HepG2 (cell line): ENCODE measurements around the gene THADA. TPM values are rescaled to one million over a fixed set of nuclear protein-coding genes. Genes with fewer than 3 reads are reported as not detected.

Source experiments
- AHDC1 ChIP-seq: sonication (generic); formaldehyde crosslinking; IDR thresholded peaks from 2 replicates; pipeline ENCODE4 v1.5.1; 2020; ENCODE audit warnings: mild to moderate bottlenecking, missing genetic modification reagents, borderline replicate concordance
- CENPX ChIP-seq: sonication (generic); formaldehyde crosslinking; IDR thresholded peaks from 2 replicates; pipeline ENCODE4 v1.9.0; 2021; ENCODE audit warnings: mild to moderate bottlenecking, missing genetic modification reagents, moderate library complexity
- DMTF1 ChIP-seq: sonication (generic); formaldehyde crosslinking; IDR thresholded peaks from 2 replicates; pipeline ENCODE4 v1.4.0; 2020; ENCODE audit warnings: mild to moderate bottlenecking, missing genetic modification reagents
- HMGXB3 ChIP-seq: sonication (generic); formaldehyde crosslinking; IDR thresholded peaks from 2 replicates; pipeline ENCODE4 v1.4.0; 2020; ENCODE audit warnings: missing genetic modification reagents, borderline replicate concordance
- MAFF ChIP-seq: IDR thresholded peaks from 2 replicates; pipeline ENCODE4 v1.6.1; 2011; ENCODE audit warnings: low read depth, low read length, improper control_type of control experiment
- NFRKB ChIP-seq: fragments of 450-650 bp; IDR thresholded peaks from 2 replicates; pipeline ENCODE4 v1.6.1; 2017
- RFXANK ChIP-seq: IDR thresholded peaks from 2 replicates; pipeline ENCODE4 v1.6.1; 2016
- TBX2 ChIP-seq: sonication (generic); formaldehyde crosslinking; IDR thresholded peaks from 2 replicates; pipeline ENCODE4 v1.5.0; 2020; ENCODE audit warnings: missing genetic modification reagents, mild to moderate bottlenecking, borderline replicate concordance
- THAP11 ChIP-seq: IDR thresholded peaks from 2 replicates; pipeline ENCODE4 v1.6.1; 2016; ENCODE audit warnings: missing biosample characterization, missing genetic modification reagents
- ZBTB42 ChIP-seq: sonication (generic); formaldehyde crosslinking; IDR thresholded peaks from 2 replicates; pipeline ENCODE4 v1.5.0; 2020; ENCODE audit warnings: mild to moderate bottlenecking, missing genetic modification reagents
- ZNF274 ChIP-seq: sonication (generic); formaldehyde crosslinking; IDR thresholded peaks from 2 replicates; pipeline ENCODE4 v1.5.1; 2020; ENCODE audit warnings: mild to moderate bottlenecking, missing genetic modification reagents
- ZNF354B ChIP-seq: sonication (generic); formaldehyde crosslinking; IDR thresholded peaks from 2 replicates; pipeline ENCODE4 v1.8.0; 2022; ENCODE audit warnings: mild to moderate bottlenecking, missing genetic modification reagents
- ZNF614 ChIP-seq: IDR thresholded peaks from 2 replicates; pipeline ENCODE4 v1.6.1; 2018; ENCODE audit warnings: missing biosample characterization, missing genetic modification reagents, inconsistent platforms, borderline replicate concordance
- ZNF720 ChIP-seq: sonication (generic); formaldehyde crosslinking; IDR thresholded peaks from 2 replicates; pipeline ENCODE4 v1.4.0; 2020; ENCODE audit warnings: missing genetic modification reagents
- ZSCAN29 ChIP-seq: sonication (generic); formaldehyde crosslinking; conservative IDR thresholded peaks from 2 replicates; pipeline ENCODE4 v1.4.0; 2020; ENCODE audit warnings: mild to moderate bottlenecking, missing genetic modification reagents
- polyA plus RNA-seq, 8 experiments: library from polyadenylated mRNA; depleted of rRNA in 3 of 8; stranded (reverse) in 7 of 8; unstranded in 1 of 8; fragments of >200 nt; fragmentation: Illumina TruSeq in 4 of 8; extraction: Trizol in 4 of 8; gene quantifications; 2 replicates each; pipeline versions ENCODE4 v1.2.1 to v1.2.3, GENCODE V29; 2011 to 2016; ENCODE audit warnings: low read depth in 4 of 8, missing spikeins in 1 of 8, mixed read lengths in 1 of 8; ENCODE audit not compliant: insufficient read depth in 1 of 8
- total RNA-seq, 5 experiments: library from RNA; depleted of rRNA; stranded (reverse); fragments of >200 nt; fragmentation: Illumina TruSeq; extraction: Trizol; gene quantifications; 2 replicates each; pipeline ENCODE4 v1.2.3, GENCODE V29; 2016; ENCODE audit warnings: low read depth in 1 of 5
- TF ChIP-seq, protein P1 (sequence below): sonication (generic); formaldehyde crosslinking; IDR thresholded peaks from 2 replicates; pipeline ENCODE4 v1.9.0; 2021; ENCODE audit warnings: missing genetic modification reagents, borderline replicate concordance

THADA gene
- total and polyA plus RNA-seq, 2 of the 13 experiments (the other 11 are each of a cell fraction or from before 2014, with no cell fraction given) = 12.7 to 21.7 TPM

DNA sequence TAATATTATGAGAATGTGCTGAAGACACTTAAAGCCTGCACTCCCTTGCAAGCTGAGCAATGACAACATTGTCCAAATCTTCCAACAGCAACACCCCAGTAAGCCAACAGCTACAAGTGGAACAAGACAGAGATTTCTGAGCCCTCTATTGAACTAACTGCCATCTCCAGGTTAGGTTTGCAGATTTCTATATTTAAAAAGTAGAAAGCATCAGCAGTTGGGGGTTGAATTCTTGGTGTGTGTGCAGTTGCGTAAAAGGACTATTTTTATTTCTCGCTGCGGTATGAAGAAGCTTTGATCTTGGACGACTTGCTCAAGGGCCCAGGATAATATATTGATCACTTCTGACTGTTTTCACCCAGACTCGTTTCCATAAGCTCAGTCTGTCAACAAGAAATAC is 263.2 kb downstream of the THADA start (continued):
- TF ChIP-seq DMTF1 (CRISPR knock-in tag) = no peak
- peak; percentile 75; the same call in 1 of the 2 replicates for TF ChIP-seq AHDC1 (CRISPR knock-in tag)
- 0 out of 2 replicates have a peak, but pooled peaks have one; percentile 31 for TF ChIP-seq TBX2 (CRISPR knock-in tag)
- TF ChIP-seq THAP11 (CRISPR knock-in tag) = no peak
- no peak for TF ChIP-seq NFRKB
- no peak for TF ChIP-seq MAFF
- TF ChIP-seq CENPX = no peak
- TF ChIP-seq ZSCAN29 (CRISPR knock-in tag) = no peak
- no peak for TF ChIP-seq RFXANK (CRISPR knock-in tag)
- TF ChIP-seq ZNF720 (CRISPR knock-in tag) = no peak
- no peak for TF ChIP-seq ZBTB42
- TF ChIP-seq ZNF274 (CRISPR knock-in tag) = no peak
- TF ChIP-seq ZNF614 (CRISPR knock-in tag) = no peak
- TF ChIP-seq, protein P1, sequence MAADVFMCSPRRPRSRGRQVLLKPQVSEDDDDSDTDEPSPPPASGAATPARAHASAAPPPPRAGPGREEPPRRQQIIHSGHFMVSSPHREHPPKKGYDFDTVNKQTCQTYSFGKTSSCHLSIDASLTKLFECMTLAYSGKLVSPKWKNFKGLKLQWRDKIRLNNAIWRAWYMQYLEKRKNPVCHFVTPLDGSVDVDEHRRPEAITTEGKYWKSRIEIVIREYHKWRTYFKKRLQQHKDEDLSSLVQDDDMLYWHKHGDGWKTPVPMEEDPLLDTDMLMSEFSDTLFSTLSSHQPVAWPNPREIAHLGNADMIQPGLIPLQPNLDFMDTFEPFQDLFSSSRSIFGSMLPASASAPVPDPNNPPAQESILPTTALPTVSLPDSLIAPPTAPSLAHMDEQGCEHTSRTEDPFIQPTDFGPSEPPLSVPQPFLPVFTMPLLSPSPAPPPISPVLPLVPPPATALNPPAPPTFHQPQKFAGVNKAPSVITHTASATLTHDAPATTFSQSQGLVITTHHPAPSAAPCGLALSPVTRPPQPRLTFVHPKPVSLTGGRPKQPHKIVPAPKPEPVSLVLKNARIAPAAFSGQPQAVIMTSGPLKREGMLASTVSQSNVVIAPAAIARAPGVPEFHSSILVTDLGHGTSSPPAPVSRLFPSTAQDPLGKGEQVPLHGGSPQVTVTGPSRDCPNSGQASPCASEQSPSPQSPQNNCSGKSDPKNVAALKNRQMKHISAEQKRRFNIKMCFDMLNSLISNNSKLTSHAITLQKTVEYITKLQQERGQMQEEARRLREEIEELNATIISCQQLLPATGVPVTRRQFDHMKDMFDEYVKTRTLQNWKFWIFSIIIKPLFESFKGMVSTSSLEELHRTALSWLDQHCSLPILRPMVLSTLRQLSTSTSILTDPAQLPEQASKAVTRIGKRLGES = no peak
- no peak for TF ChIP-seq HMGXB3 (CRISPR knock-in tag)
- TF ChIP-seq ZNF354B = no peak
